HG03135 (cell line): Measurements from ENCODE around the gene GALNT8.

Experiments used
- ATAC-seq: cut with Tn5 transposase; IDR thresholded peaks from one replicate; pipeline ENCODE4 v1.9.1; 2021; ENCODE audit warnings: mild to moderate bottlenecking, moderate library complexity; ENCODE audit not compliant: unreplicated experiment

GALNT8 gene

GRCh38 chr12:4796216-4796615 is 76.0 kb downstream of the GALNT8 start:
- ATAC-seq = no peak

DNA sequence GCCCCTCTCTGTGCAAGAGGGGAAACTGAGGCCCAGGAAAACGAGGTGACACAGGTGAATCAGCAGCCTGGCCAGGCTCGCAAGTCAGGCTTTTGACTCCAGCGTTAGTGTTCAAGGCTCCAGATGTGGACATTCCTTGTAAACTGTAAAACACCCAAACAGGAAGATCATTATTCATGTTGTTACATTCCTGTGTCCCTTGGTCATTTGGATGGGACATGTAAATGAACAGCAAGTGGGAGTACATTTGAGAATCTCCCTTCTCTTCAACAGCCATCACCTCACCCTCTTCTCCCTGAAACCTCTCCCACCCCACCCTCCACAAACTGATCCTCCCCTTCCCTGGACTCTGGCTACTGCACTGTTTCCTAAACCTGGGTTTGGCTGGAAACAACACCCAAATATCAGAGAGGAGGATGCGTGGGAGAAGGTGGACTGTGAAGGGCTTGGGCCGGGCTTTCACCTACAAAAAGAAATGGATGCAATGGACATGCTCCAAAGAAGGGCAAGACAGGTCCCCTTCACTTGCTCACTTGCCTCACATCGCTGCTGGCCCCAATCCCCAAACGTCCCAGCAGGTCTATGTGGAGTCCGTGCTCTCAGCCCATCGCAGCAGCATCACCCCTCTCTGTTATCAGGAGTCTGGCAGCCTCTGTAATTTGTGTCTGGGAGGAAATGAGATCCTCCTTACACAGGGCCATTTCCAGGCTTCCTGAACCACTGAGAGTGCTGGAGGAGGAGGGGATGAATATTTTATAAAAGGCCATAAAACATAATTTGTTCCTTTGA is 76.7 kb downstream of the GALNT8 start:
- ATAC-seq = no peak

DNA sequence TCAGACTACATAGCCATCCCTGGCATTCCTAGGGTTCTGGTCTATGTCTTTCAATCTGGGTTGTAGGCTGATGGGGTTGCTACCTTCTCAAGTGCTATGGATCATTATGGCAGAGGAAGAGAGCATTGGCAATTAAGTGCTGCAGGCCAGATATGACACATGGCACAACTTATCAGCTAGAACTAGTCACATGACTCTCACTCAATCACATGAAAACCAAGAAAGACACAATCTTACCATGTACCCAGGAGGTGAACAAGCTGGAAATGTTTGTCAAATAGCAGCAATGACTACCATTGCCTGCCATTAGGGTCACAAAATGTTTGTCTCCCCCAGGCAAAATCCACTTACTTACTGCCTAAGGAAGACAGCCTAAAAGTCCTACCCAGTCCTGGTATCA is 80.4 kb downstream of the GALNT8 start:
- ATAC-seq = no peak

- no peak for ATAC-seq
These were observed 82.6 kb downstream of the GALNT8 start for GRCh38 chr12:4802841-4803240.

- no peak for ATAC-seq
These were observed 86.4 kb downstream of the GALNT8 start for GRCh38 chr12:4806439-4807115.

- ATAC-seq = no peak
These were observed 87.0 kb downstream of the GALNT8 start for GRCh38 chr12:4807116-4807783.

- no peak for ATAC-seq
These were observed 87.6 kb downstream of the GALNT8 start for GRCh38 chr12:4807813-4808212.

- no peak for ATAC-seq
These were observed 88.8 kb downstream of the GALNT8 start for GRCh38 chr12:4809013-4809448.

- no peak for ATAC-seq
These were observed 89.4 kb downstream of the GALNT8 start for GRCh38 chr12:4809449-4810218.

DNA sequence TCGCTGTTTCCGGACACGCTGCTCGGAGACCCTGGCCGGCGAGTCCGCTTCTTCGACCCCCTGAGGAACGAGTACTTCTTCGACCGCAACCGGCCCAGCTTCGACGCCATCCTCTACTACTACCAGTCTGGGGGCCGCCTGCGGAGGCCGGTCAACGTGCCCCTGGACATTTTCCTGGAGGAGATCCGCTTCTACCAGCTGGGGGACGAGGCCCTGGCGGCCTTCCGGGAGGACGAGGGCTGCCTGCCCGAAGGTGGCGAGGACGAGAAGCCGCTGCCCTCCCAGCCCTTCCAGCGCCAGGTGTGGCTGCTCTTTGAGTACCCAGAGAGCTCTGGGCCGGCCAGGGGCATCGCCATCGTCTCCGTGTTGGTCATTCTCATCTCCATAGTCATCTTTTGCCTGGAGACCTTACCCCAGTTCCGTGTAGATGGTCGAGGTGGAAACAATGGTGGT is 90.0 kb downstream of the GALNT8 start:
- no peak for ATAC-seq

GRCh38 chr12:4812624-4813327 is 92.6 kb downstream of the GALNT8 start:
- ATAC-seq = no peak

DNA sequence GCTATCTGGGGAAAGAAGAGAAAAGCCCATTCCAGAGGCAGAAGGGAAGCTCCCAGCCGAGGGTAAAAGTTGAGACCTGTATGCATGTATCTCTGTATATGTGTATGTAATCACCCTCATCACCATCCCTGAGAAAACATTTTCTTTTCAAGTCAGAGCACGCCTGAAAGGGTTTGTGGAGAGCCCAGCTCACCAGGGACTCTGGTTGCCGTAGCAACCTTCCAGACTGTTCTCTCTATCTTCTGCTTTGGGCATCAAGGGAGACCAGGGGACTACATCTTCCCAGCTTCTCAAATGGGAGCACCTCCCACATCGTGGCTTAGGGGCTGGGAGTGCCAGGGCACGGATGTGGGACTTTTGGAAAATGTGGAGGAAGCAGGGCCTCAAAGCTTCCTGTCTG is 93.5 kb downstream of the GALNT8 start:
- no peak for ATAC-seq

DNA sequence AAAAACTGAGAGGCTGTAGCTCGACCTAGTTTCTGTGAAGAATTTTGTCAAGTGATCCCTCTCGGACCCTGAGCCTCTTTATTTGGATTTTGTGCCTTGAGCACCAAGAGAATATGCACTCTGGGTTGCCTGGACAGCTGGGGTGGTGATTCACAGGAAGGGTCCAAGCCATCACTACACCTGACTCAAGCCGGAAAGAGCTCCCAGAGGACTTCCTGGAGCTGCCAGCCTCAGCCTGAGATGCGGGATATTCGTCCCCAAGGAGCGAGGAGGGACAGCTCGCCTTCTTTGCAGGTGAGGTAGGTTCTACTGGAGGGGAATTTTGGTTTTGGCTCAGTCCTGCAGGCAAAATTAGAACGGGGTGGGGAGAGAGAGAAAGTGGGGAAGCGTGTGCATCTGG is 94.3 kb downstream of the GALNT8 start:
- no peak for ATAC-seq

DNA sequence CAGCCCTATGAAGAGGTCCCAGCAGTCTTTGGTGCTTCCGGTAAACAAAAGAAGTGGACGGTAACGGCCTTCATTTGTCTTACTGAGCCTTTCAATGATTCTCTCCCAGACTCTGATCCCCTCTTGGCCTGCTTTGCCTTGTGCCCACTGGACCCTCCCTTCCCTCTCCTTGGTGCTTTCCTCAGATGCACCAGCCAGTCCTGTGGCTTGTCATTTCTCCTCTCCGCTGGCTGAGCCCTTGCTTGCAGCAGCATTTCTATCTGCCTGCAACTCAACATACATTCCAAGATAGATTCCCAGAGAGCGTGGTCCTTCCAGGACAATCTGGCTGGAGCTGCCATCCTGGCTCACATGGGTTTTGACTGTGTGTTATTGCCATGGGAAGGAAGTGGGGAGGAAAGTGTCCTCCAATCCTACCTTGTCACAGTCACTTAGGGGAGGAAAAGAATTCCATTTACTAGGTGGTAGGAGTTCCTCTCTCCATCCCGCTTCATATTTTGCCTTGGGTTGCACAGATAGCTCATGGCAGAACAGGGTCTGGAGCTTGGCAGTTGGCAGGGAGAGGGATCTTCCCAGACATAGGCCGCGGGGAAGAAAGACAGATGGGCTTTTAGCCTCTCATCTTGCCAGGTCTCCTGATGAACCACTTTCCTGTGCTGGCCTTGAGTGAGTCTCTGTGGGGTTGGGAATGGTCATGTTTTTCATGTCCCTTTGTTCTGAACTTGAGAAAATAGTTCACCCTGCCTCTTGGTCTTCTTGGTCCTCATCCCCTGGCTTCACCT is 96.7 kb downstream of the GALNT8 start:
- no peak for ATAC-seq

DNA sequence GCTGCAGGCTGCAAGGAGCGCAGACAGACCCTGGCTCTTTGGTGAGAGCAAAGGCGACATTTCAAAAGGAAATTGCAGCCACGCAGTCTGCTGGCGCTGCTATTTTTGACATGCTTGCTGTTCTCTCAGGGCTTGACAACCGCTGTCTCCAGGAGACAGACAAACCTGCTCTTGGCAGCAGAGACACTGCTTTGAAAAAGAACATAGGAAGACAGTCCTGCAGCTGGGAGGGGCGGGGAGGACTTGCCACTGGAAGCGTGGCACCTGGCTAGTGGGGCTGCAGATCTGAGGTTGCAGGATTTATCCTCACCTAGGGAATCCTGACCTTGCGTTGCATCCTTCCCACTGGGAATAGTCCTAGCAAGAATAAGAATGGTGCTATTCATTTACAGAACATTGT is 97.7 kb downstream of the GALNT8 start:
- no peak for ATAC-seq

- ATAC-seq = no peak
These were observed 99.5 kb downstream of the GALNT8 start for GRCh38 chr12:4819654-4820053.

DNA sequence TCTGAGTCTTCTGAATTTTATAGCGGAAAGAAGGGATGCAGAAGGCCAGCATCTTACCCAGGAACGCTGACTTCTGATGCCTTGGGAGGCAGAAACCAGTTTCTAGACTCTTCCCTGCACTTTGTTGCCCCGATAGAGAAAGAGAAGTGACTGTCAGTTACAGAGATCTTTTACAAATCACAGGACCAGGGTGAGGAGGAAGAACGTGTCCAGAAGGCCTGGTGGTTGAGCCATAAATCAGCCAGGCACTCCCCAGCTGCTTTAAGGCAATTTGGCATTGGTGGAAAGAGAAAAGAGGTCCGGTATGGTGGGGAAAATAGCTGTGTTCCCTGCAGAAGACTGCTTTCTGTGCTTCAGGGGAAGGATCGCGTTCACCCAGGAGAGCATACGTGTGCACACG is 100.8 kb downstream of the GALNT8 start:
- ATAC-seq = no peak
